ENCODE measurements around the gene RNF181. TPM values are rescaled to one million over a fixed set of nuclear protein-coding genes. Genes with fewer than 3 reads are reported as not detected.
"Not testable (repeated sequence)": the region's sequence is repeated elsewhere in the genome, so short reads cannot be mapped to it uniquely, and the experiment has no call there.

The RNF181 gene
- total RNA-seq, 1 experiment from 2014 or later = 286 TPM

- DNase-seq (ENCODE audit: low spot score) = not testable (repeated sequence)
Observed at GRCh38 chr2:85614757-85615156, 19.2 kb downstream of the RNF181 start.

DNA sequence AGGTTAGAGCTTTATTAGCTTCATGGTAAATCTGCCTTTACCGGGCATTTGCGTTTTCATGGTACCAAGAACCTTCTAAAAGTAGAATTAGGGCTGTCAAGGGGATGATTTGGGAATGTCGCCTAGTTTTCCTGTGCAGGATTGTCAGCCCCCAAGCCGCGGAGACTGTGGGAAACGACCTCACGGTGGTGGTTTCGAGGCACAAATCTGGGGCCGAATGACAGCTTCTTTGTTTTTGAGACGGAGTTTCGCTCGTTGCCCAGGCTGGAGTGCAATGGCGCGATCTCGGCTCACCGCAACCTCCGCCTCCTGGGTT is 19.8 kb downstream of the RNF181 start:
- no peak for DNase-seq (ENCODE audit: low spot score)

GRCh38 chr2:85617723-85618122 is 22.2 kb downstream of the RNF181 start:
- DNase-seq (ENCODE audit: low spot score) = not testable (repeated sequence)

GRCh38 chr2:85619617-85620016 is 24.1 kb downstream of the RNF181 start:
- DNase-seq (ENCODE audit: low spot score) = no peak

DNA sequence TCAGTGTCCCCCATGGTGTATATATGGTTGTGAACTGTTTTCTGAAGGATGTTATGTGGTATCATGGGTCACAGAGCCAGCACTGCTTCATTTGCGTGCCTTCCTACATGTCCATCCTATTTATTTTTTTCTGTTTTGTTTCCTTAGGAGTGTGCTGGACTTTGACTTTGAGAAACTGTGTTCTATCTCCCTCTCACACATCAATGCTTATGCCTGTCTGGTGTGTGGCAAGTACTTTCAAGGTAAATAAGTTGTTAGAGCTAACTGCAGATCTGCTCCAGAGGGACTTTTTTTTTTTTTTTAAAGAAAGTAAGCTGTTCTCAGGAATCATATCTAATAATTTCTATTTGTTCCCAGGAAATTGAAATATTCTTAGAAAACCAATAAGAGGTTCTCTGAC is 25.8 kb downstream of the RNF181 start:
- no peak for DNase-seq (ENCODE audit: low spot score)

GRCh38 chr2:85623991-85624390 is 28.4 kb downstream of the RNF181 start:
- no peak for DNase-seq (ENCODE audit: low spot score)

GRCh38 chr2:85628658-85629057 is 33.1 kb downstream of the RNF181 start:
- DNase-seq (ENCODE audit: low spot score) = no peak

GRCh38 chr2:85631316-85631715 is 35.8 kb downstream of the RNF181 start:
- no peak for DNase-seq (ENCODE audit: low spot score)

DNA sequence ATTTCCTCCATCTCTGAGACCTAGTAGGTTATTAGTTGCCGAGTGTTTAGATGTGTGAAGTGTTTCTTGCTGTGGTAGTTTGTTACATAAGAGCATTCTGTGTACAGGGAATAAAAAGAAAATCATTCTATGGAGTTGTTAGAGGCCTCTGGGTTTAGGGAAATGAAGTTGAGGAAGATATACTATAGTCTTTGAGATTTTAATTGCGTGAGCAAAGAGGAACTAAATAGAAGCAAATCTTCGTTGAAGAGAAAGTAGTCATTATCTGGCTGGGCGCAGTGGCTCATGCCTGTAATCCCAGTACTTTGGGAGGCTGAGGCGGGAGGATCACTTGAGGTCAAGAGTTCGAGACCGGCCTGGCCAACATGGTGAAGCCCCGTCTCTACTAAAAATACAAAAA is 39.5 kb downstream of the RNF181 start:
- DNase-seq (ENCODE audit: low spot score) = no peak

DNA sequence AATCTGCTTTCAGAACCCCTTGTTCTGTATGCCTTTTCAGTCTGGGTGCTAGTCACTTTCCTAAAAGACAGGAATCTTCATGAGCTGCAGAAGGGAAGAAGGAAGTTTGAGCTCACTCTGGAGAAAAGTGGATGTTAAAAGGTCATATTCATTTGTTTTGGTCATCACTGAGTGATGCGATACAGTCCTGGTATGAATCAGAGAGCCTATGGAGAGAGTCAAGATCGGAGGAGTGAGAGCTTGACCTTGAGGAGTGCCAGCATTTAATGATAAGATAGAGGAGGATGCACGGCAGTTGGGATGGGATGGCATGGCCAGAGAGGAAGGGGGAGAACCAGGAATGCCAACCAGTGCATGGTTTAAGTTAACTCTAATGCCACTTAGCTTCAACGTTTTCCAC is 40.1 kb downstream of the RNF181 start:
- no peak for DNase-seq (ENCODE audit: low spot score)

DNA sequence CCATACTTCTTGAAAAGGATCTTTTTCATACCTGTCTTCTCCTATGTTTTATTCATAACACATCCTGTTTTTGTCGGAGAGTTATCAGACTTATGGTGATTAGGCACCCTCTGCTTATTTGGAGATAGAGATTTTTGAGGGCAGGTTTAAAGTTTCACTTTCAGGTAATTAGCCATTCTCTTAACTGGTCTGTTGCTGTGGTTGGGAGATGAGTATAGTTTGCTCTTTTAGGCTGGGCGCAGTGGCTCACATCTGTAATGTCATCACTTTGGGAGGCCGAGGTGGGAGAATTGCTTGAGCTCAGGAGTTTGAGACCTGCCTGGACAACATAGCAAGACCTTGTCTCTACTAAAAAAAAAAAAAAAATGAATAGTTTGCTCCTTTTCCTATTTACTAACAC is 47.2 kb downstream of the RNF181 start:
- no peak for DNase-seq (ENCODE audit: low spot score)

DNA sequence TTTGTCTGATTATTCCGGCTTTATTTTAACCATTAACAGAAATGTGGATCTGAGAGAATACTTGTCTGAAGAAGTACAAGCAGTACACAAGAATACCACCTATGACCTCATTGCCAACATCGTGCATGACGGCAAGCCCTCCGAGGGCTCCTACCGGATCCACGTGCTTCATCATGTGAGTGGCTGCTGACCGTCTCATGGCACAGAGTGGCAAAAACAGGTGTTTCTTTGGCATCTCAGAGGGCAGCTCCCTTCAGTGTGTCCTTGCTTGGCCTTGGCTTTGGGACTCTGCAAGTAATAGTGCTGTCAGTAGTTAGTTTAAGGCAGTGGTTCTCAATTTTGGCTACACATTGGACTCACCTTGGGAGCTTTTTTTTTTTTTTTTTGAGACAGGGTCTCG is 49.4 kb downstream of the RNF181 start:
- DNase-seq (ENCODE audit: low spot score) = no peak

DNA sequence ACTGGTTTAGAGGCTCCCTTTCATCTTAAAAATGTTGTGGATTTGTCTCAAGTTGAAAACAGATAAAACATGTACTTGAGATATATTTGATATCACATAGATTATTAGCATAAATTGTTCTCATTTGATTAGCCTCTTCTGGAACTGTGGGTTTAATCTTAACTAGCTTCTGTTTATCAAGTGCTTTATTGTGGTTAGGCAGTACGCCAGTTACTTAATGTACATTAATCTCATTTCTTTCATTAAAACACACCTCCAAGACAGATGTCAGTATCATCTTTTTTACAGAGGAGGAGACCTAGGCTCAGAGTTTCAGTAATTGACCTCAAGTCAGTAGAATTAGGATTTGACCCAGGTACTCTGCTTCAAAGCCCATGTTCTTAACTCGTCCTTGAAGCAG is 50.6 kb downstream of the RNF181 start:
- no peak for DNase-seq (ENCODE audit: low spot score)

Other genes with a start within 250 kb of the RNF181 start
- gene RETSAT, start 241.2 kb upstream of the RNF181 start, total RNA-seq (2014; rRNA removed; shearing (Covaris generic)) = 13.1 and 14.1 TPM in 2 replicates
- gene ELMOD3, start 241.0 kb upstream of the RNF181 start, total RNA-seq (2014; rRNA removed; shearing (Covaris generic)) = 14.3 and 14.6 TPM in 2 replicates
- 286 and 301 TPM in 2 replicates for gene CAPG, start 185.4 kb upstream of the RNF181 start, total RNA-seq (2014; rRNA removed; shearing (Covaris generic))
- not detected in 2 replicates for gene SH2D6, start 177.0 kb upstream of the RNF181 start, total RNA-seq (2014; rRNA removed; shearing (Covaris generic))
- 30.6 and 52.6 TPM in 2 replicates for gene MAT2A, start 56.6 kb upstream of the RNF181 start, total RNA-seq (2014; rRNA removed; shearing (Covaris generic))
- 36.8 and 44.7 TPM in 2 replicates for gene GGCX, start 34.3 kb upstream of the RNF181 start, total RNA-seq (2014; rRNA removed; shearing (Covaris generic))
- 0.43 and 1.3 TPM in 2 replicates for gene VAMP8, start 18.2 kb upstream of the RNF181 start, total RNA-seq (2014; rRNA removed; shearing (Covaris generic))
- 0.77 and 1.8 TPM in 2 replicates for gene VAMP5, start 11.3 kb upstream of the RNF181 start, total RNA-seq (2014; rRNA removed; shearing (Covaris generic))
- 10.2 and 11.1 TPM in 2 replicates for gene TMEM150A, start 7.0 kb downstream of the RNF181 start, total RNA-seq (2014; rRNA removed; shearing (Covaris generic))
- gene C2orf68, start 16.3 kb downstream of the RNF181 start, total RNA-seq (2014; rRNA removed; shearing (Covaris generic)) = 18.8 and 20.1 TPM in 2 replicates
- gene USP39, start 20.4 kb downstream of the RNF181 start, total RNA-seq (2014; rRNA removed; shearing (Covaris generic)) = 73.4 and 81.2 TPM in 2 replicates
- not detected in 2 replicates for gene SFTPB, start 72.5 kb downstream of the RNF181 start, total RNA-seq (2014; rRNA removed; shearing (Covaris generic))
- not detected in 2 replicates for gene GNLY, start 98.6 kb downstream of the RNF181 start, total RNA-seq (2014; rRNA removed; shearing (Covaris generic))
- gene ATOH8, start 158.2 kb downstream of the RNF181 start, total RNA-seq (2014; rRNA removed; shearing (Covaris generic)) = 13.1 and 13.6 TPM in 2 replicates